ENCODE data around the gene FAT3.

FAT3 gene

DNA sequence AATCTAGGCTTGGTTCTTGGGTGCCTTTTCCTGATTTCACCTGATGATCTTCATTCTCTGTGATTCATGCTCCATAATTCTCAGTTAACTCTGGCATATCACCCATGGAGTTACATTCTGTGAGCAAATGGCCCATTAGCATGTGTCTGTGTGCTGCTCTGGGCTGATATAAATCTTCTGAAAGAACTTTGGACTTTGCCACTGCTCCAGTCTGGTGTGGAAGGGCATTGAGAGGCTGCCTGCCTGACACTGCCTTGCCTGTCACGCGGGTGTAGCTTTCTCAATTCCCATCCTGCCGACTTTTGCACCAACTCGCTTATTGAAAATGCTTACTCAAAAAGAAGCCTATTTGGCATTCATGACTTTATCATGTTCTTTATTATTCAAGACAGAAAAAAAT is 42.2 kb downstream of the FAT3 start:
- Histone ChIP-seq H3K27ac (ENCODE audit: poor library complexity, severe bottlenecking) (no peak overlapping the region), H3K4me1 (ENCODE audit: insufficient read depth, poor library complexity, severe bottlenecking) (peaks cover 19% of the 10 kb centered on the region), H3K9me3 (ENCODE audit: severe bottlenecking) (no peaks in the 10 kb centered on the region), H3K4me3 (ENCODE audit: severe bottlenecking) (no peak overlapping the region), H3K36me3 (ENCODE audit: low read depth) (no peaks in the 10 kb centered on the region), H3K27me3 (ENCODE audit: insufficient read depth, poor library complexity, severe bottlenecking) (no peaks in the 10 kb centered on the region)
- TF ChIP-seq, protein P1, sequence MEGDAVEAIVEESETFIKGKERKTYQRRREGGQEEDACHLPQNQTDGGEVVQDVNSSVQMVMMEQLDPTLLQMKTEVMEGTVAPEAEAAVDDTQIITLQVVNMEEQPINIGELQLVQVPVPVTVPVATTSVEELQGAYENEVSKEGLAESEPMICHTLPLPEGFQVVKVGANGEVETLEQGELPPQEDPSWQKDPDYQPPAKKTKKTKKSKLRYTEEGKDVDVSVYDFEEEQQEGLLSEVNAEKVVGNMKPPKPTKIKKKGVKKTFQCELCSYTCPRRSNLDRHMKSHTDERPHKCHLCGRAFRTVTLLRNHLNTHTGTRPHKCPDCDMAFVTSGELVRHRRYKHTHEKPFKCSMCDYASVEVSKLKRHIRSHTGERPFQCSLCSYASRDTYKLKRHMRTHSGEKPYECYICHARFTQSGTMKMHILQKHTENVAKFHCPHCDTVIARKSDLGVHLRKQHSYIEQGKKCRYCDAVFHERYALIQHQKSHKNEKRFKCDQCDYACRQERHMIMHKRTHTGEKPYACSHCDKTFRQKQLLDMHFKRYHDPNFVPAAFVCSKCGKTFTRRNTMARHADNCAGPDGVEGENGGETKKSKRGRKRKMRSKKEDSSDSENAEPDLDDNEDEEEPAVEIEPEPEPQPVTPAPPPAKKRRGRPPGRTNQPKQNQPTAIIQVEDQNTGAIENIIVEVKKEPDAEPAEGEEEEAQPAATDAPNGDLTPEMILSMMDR (IDR thresholded peaks at IDR 0.05; ENCODE audit: poor library complexity, severe bottlenecking), result no peak
- DNase-seq (ENCODE audit: low spot score), result no peak
- ATAC-seq (ENCODE audit: low read depth), result no peak

DNA sequence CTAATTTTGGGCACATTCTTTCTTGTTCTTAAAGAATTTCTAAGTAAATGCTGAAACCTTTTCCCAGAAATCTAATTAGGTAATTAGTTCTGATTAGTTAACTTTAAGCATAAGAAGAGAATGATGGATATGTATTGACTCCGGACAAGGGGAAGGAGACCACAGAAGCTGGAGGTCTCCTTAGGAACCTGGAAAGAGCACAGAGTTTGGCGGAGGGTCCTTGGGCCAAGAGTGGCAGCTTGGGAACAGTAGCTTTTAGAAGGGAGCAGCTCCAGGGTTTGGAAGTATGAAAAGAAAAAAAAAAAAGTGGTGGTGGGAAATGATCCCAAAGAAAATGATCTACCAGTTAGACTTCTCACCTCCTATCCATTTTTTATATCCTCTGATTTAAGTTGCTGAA is 42.7 kb downstream of the FAT3 start:
- Histone ChIP-seq H3K4me3 (ENCODE audit: severe bottlenecking) (no peak overlapping the region), H3K4me1 (ENCODE audit: insufficient read depth, poor library complexity, severe bottlenecking) (peaks cover 19% of the 10 kb centered on the region), H3K27me3 (ENCODE audit: insufficient read depth, poor library complexity, severe bottlenecking) (no peaks in the 10 kb centered on the region), H3K36me3 (ENCODE audit: low read depth) (no peaks in the 10 kb centered on the region), H3K27ac (ENCODE audit: poor library complexity, severe bottlenecking) (no peak overlapping the region), H3K9me3 (ENCODE audit: severe bottlenecking) (no peaks in the 10 kb centered on the region)
- ATAC-seq (ENCODE audit: low read depth) (no peak), DNase-seq (ENCODE audit: low spot score) (no peak)
- TF ChIP-seq, protein P1 (IDR thresholded peaks at IDR 0.05; ENCODE audit: poor library complexity, severe bottlenecking), result no peak

DNA sequence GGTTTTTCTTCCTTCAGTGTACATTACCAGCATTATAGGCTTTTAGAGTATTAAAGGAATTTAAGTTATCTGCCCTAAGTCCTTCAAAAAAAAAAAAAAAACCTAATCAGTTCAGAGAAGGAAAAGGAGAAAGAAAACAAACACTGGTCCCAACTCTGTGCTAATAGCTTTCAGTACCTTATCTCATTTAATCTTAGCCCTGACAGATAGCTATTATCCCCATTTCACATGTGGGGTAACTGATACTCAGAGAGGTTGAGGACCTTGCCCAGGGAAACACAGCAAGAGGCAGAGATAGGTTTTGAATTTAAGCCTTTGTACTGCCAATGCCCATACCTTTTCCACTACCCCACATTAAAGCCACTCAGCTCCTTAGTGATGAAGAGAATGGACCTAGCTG is 43.4 kb downstream of the FAT3 start:
- no peak overlapping the region for H3K4me3 ChIP-seq (ENCODE audit: severe bottlenecking)
- no peaks in the 10 kb centered on the region for H3K27me3 ChIP-seq (ENCODE audit: insufficient read depth, poor library complexity, severe bottlenecking)
- peaks cover 19% of the 10 kb centered on the region for H3K4me1 ChIP-seq (ENCODE audit: insufficient read depth, poor library complexity, severe bottlenecking)
- no peaks in the 10 kb centered on the region for H3K36me3 ChIP-seq (ENCODE audit: low read depth)
- TF ChIP-seq, protein P1 (IDR thresholded peaks at IDR 0.05; ENCODE audit: poor library complexity, severe bottlenecking), result no peak
- peak overlapping the region; percentile 89 for H3K27ac ChIP-seq (ENCODE audit: poor library complexity, severe bottlenecking)
- no peak for ATAC-seq (ENCODE audit: low read depth)
- no peak for DNase-seq (ENCODE audit: low spot score)
- H3K9me3 ChIP-seq (ENCODE audit: severe bottlenecking), result no peaks in the 10 kb centered on the region

DNA sequence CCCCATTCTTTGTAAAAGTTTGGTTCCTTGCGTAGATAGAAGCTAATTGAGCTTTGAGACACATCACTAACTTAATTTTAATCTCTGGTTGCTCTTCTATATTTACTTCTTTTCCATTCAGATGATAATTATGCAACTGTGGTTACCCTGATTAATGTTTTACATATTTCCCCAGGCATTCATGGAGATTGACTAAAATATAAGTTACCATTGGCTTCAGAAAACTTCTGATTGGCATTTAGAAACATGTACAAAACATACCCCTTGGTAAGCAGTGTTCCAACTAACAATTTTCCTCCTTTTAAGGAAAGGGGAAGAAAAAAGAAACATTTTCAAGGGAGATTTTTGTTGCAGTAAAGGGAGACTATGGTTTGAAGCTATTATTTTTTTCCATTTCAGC is 43.9 kb downstream of the FAT3 start:
- no peak overlapping the region for H3K4me3 ChIP-seq (ENCODE audit: severe bottlenecking)
- H3K27ac ChIP-seq (ENCODE audit: poor library complexity, severe bottlenecking), result peak overlapping the region; percentile 89
- H3K27me3 ChIP-seq (ENCODE audit: insufficient read depth, poor library complexity, severe bottlenecking), result no peaks in the 10 kb centered on the region
- no peaks in the 10 kb centered on the region for H3K9me3 ChIP-seq (ENCODE audit: severe bottlenecking)
- TF ChIP-seq, protein P1 (IDR thresholded peaks at IDR 0.05; ENCODE audit: poor library complexity, severe bottlenecking), result no peak
- no peaks in the 10 kb centered on the region for H3K36me3 ChIP-seq (ENCODE audit: low read depth)
- H3K4me1 ChIP-seq (ENCODE audit: insufficient read depth, poor library complexity, severe bottlenecking), result peaks cover 19% of the 10 kb centered on the region
- ATAC-seq (ENCODE audit: low read depth) (peak; percentile 20; the same call in 2 of the 3 replicates), DNase-seq (ENCODE audit: low spot score) (no peak)

DNA sequence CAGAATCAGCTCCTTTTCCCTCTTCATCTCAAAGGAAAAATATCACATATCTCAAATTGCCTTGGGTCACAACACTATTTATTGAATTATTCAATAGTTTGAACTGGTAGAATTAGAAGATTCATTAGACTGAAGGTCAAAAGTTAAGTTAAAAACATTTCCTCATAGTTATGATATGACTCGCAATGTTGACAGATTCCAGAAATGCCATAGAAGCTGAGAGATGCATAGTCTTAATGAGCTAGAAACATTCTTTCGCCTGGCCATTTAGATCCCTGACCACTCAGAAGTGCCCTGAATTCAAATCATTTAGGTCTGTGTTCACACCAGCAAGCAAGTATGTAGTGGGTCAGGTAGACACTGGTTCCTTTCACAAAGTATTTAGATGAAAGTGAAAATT is 44.4 kb downstream of the FAT3 start:
- H3K27me3 ChIP-seq (ENCODE audit: insufficient read depth, poor library complexity, severe bottlenecking), result no peaks in the 10 kb centered on the region
- ATAC-seq (ENCODE audit: low read depth) (peak; percentile 97), DNase-seq (ENCODE audit: low spot score) (no peak)
- H3K4me3 ChIP-seq (ENCODE audit: severe bottlenecking), result no peak overlapping the region
- H3K36me3 ChIP-seq (ENCODE audit: low read depth), result no peaks in the 10 kb centered on the region
- peak overlapping the region; percentile 89 for H3K27ac ChIP-seq (ENCODE audit: poor library complexity, severe bottlenecking)
- peaks cover 19% of the 10 kb centered on the region for H3K4me1 ChIP-seq (ENCODE audit: insufficient read depth, poor library complexity, severe bottlenecking)
- H3K9me3 ChIP-seq (ENCODE audit: severe bottlenecking), result no peaks in the 10 kb centered on the region
- TF ChIP-seq, protein P1 (IDR thresholded peaks at IDR 0.05; ENCODE audit: poor library complexity, severe bottlenecking), result no peak
